NCI-H2227 (cell line): ENCODE measurements around the gene DDIT4.
A peak's percentile ranks its signal among the peaks of the same experiment; 100 is the strongest.

Experiments
- DNase-seq: peaks from one replicate; lab custom pipeline; 2025; ENCODE audit not compliant: unreplicated experiment; lab: John Stamatoyannopoulos, UW

DDIT4 gene

GRCh38 chr10:72315054-72315453 lies 41.3 kb downstream of the DDIT4 start:
- no peak for DNase-seq

GRCh38 chr10:72315611-72316385 lies 42.1 kb downstream of the DDIT4 start:
- no peak for DNase-seq

GRCh38 chr10:72316386-72316700 lies 42.6 kb downstream of the DDIT4 start:
- DNase-seq, result no peak

GRCh38 chr10:72316748-72317435 lies 43.2 kb downstream of the DDIT4 start:
- DNase-seq, result no peak

- DNase-seq, result no peak
These were observed 44.9 kb downstream of the DDIT4 start for GRCh38 chr10:72318418-72319262.

GRCh38 chr10:72319416-72320254 lies 45.9 kb downstream of the DDIT4 start:
- DNase-seq, result peak; percentile 75

GRCh38 chr10:72320676-72321247 lies 47.0 kb downstream of the DDIT4 start:
- peak; percentile 69 for DNase-seq

- DNase-seq, result no peak
These were observed 47.7 kb downstream of the DDIT4 start for GRCh38 chr10:72321248-72322029.

- DNase-seq, result no peak
These were observed 48.2 kb downstream of the DDIT4 start for GRCh38 chr10:72322030-72322279.

- DNase-seq, result no peak
These were observed 48.7 kb downstream of the DDIT4 start for GRCh38 chr10:72322280-72323058.

- no peak for DNase-seq
These were observed 49.5 kb downstream of the DDIT4 start for GRCh38 chr10:72323108-72323749.

GRCh38 chr10:72323771-72324191 lies 50.1 kb downstream of the DDIT4 start:
- DNase-seq, result no peak
